D721Med (cell line): ENCODE measurements around the gene EPHA4.

Experiments used
- DNase-seq: peaks from one replicate; pipeline ENCODE4 v3.0.0; 2011; ENCODE audit warnings: low spot score; ENCODE audit not compliant: insufficient read length
- FAIRE-seq: peaks from 2 replicates; lab custom pipeline; 2011; peaks lifted over from hg19 to GRCh38; lab: Jason Lieb, UNC
- TF ChIP-seq, protein P1 (sequence below): IDR thresholded peaks from 2 replicates; pipeline ENCODE4 v1.5.1; 2012; ENCODE audit warnings: mild to moderate bottlenecking, control low read depth; ENCODE audit not compliant: insufficient read depth; ENCODE audit errors: missing control alignments

Gene EPHA4

GRCh38 chr2:221371347-221371746 is 200.8 kb downstream of the EPHA4 start:
- FAIRE-seq (no peak), DNase-seq (no peak)
- TF ChIP-seq, protein P1, sequence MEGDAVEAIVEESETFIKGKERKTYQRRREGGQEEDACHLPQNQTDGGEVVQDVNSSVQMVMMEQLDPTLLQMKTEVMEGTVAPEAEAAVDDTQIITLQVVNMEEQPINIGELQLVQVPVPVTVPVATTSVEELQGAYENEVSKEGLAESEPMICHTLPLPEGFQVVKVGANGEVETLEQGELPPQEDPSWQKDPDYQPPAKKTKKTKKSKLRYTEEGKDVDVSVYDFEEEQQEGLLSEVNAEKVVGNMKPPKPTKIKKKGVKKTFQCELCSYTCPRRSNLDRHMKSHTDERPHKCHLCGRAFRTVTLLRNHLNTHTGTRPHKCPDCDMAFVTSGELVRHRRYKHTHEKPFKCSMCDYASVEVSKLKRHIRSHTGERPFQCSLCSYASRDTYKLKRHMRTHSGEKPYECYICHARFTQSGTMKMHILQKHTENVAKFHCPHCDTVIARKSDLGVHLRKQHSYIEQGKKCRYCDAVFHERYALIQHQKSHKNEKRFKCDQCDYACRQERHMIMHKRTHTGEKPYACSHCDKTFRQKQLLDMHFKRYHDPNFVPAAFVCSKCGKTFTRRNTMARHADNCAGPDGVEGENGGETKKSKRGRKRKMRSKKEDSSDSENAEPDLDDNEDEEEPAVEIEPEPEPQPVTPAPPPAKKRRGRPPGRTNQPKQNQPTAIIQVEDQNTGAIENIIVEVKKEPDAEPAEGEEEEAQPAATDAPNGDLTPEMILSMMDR: no peak

DNA sequence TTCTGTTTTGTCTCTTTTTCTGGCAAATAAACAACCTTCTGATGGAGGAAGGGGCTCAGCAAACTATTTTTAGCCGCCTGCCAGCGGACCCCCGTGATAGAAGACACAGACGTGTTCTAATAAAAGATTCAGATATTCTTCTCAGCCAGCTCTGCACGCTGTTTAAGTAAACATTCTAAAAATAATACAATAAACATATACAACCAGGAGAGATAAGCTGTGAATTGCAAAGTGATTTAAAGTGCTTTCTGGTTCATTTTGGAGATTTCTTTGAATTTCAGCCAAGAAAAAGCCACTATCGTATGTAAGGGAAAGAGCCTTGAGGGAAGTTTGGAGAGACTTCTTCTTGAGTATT is 201.3 kb downstream of the EPHA4 start:
- TF ChIP-seq, protein P1: no peak
- no peak for FAIRE-seq

GRCh38 chr2:221370076-221370856 is 201.8 kb downstream of the EPHA4 start:
- DNase-seq: no peak
- TF ChIP-seq, protein P1: no peak
- no peak for FAIRE-seq

More for the DNA sequence above, 201.3 kb downstream of the EPHA4 start:
- DNase-seq: no peak
